GM13977 (cell line): Measurements from ENCODE around the gene CRACDL.

ENCODE experiments used
- DNase-seq: peaks from one replicate; pipeline ENCODE4 v3.0.0; 2012; ENCODE audit warnings: low spot score
- in situ Hi-C: fragments of 300-500 bp; cut with MboI; formaldehyde crosslinking; loops from one replicate; pipeline ENCODE4 v1.12.0; 2022; ENCODE audit warnings: low sequenced_read_pairs, low pct_unique_long_range_greater_than_20kb, mixed read lengths, inconsistent platforms; ENCODE audit not compliant: unreplicated experiment
- TF ChIP-seq, protein P1 (sequence below): IDR thresholded peaks from 2 replicates; pipeline ENCODE4 v1.5.1; 2012; ENCODE audit warnings: mild to moderate bottlenecking, control low read depth; ENCODE audit not compliant: insufficient read depth; ENCODE audit errors: extremely low read depth, missing control alignments

The CRACDL gene, protein sequence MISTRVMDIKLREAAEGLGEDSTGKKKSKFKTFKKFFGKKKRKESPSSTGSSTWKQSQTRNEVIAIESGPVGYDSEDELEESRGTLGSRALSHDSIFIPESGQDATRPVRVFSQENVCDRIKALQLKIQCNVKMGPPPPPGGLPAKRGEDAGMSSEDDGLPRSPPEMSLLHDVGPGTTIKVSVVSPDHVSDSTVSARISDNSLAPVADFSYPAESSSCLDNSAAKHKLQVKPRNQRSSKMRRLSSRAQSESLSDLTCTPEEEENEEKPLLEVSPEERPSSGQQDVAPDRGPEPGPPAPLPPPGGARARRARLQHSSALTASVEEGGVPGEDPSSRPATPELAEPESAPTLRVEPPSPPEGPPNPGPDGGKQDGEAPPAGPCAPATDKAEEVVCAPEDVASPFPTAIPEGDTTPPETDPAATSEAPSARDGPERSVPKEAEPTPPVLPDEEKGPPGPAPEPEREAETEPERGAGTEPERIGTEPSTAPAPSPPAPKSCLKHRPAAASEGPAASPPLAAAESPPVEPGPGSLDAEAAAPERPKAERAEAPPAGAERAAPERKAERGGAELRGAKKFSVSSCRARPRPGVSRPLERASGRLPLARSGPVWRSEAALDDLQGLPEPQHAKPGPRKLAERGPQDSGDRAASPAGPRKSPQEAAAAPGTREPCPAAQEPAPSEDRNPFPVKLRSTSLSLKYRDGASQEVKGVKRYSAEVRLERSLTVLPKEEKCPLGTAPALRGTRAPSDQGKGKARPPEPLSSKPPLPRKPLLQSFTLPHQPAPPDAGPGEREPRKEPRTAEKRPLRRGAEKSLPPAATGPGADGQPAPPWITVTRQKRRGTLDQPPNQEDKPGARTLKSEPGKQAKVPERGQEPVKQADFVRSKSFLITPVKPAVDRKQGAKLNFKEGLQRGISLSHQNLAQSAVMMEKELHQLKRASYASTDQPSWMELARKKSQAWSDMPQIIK

DNA sequence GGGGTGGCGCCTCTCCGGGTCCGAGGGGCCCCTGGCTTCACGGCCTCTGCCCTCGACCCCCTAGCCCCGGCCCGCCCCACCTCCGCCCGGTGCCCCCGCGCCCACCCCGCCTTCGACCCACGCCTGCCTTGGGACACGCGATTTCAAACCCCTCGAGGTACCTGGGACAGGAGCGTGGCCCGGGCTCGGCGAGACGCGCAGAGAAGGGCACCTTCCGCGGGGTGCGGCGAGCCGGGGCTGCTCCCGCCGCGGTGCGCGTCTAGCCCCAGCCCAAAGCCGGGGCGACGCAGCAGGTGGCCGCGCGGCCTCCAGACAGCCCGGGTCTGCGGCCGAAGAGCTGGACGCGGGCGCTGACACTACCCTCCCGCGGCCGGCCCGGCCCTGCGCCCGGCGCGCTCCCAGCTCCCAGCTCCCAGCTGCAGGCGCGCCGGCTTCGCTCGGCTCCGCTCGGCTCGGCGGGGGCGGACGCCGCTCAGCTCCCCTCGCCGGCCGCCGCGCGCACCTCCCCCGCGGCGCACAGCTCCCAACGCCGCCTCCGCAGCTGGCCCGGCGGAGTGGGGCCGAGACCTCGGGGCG lies at the start of gene CRACDL:
CRACDL (minus strand) TSS at position 449 of the 576 bp plus-strand sequence. CDS start 89,425 bp downstream, outside the sequence.
- in situ Hi-C loops, result no loop called here
- DNase-seq, result no peak
- TF ChIP-seq, protein P1, sequence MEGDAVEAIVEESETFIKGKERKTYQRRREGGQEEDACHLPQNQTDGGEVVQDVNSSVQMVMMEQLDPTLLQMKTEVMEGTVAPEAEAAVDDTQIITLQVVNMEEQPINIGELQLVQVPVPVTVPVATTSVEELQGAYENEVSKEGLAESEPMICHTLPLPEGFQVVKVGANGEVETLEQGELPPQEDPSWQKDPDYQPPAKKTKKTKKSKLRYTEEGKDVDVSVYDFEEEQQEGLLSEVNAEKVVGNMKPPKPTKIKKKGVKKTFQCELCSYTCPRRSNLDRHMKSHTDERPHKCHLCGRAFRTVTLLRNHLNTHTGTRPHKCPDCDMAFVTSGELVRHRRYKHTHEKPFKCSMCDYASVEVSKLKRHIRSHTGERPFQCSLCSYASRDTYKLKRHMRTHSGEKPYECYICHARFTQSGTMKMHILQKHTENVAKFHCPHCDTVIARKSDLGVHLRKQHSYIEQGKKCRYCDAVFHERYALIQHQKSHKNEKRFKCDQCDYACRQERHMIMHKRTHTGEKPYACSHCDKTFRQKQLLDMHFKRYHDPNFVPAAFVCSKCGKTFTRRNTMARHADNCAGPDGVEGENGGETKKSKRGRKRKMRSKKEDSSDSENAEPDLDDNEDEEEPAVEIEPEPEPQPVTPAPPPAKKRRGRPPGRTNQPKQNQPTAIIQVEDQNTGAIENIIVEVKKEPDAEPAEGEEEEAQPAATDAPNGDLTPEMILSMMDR, result no peak

DNA sequence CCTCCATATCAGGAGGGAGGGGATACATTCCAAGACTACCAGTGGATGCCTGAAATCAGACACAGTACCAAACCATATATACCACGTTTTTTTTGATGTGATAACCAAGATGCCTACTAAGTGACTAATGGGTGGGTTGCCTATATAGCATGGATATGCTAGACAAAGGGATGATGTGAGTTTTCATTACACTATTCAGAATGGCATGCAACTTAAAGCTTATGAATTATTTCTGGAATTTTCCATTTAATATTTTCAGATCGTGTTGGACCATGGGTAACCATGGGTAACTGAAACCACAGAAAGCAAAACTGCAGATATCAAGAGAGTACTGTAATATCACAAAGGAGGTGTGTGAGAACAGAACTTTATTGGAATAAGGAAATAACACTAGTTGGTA lies 39.6 kb upstream of the CRACDL start:
- in situ Hi-C loops, result no loop called here

DNA sequence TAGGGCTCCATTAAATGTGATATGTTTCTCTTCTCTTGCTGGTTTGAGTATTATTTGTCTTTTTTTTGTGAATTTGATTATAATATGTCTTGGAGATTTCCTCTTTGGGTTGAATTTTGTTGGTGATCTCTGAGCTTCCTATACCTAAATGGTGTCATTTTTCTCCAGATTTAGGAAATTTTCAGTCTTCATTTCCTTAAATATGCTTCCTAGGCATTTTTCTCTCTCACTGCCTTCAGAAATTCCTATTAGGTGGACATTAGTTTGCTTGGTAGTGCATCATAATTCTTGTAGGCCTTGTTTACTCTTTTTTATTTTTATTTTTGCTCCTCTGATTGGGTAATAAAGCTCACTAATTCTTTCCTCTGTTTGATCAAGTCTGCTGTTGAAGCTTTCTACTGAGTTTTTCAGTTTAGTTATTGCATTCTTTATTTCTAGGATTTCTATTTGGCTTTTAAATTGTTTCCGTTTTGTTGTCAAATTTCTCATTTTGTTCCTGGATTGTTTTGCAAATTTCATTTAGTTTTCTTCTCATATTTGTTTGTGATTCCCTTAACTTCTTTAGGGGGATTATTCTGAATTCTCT lies 36.6 kb upstream of the CRACDL start:
- in situ Hi-C loops, result no loop called here

More for the DNA sequence above, 39.6 kb upstream of the CRACDL start:
- DNase-seq, result no peak
- TF ChIP-seq, protein P1, result no peak

GRCh38 chr2:98959810-98960507 lies 23.9 kb upstream of the CRACDL start:
- TF ChIP-seq, protein P1, result no peak
- in situ Hi-C loops, result no loop called here
- no peak for DNase-seq

More for the DNA sequence above, 36.6 kb upstream of the CRACDL start:
- DNase-seq, result no peak
- TF ChIP-seq, protein P1, result no peak

DNA sequence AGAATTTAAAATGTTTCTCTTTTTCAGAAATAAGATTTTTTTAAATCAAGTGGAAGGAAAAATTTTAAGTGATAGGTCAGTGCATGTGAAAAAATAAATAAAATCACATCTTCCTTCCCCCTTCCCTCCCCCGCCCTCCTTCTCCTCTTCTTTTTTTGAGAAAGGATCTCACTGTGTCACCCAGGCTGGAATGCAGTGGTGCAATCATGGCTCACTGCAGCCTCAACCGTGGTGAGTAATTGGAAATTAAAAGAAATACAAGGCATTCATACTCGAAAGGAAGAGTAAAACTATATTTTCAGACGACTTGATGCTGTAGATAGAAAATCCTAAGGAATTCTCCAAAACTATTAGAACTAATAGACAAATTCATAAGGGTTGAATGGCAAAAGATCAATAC lies 16.9 kb upstream of the CRACDL start:
- TF ChIP-seq, protein P1, result no peak
- DNase-seq, result no peak
- in situ Hi-C loops, result no loop called here
